OCI-LY3 (cell line): Measurements from ENCODE around the gene LY6G6C.

ENCODE experiments used
- EZH2phosphoT487 ChIP-seq: fragments of 200-600 bp; shearing (Covaris generic); IDR thresholded peaks from 2 replicates; pipeline ENCODE4 v1.6.1; 2018; ENCODE audit warnings: antibody characterized with exemption, mixed run types, low read depth
- TF ChIP-seq, protein P1 (sequence below): fragments of 200-600, 300-600 bp; sonication (generic); IDR thresholded peaks from 2 replicates; pipeline ENCODE4 v1.5.1; 2014; ENCODE audit warnings: antibody characterized with exemption, low read length, low read depth

DNA sequence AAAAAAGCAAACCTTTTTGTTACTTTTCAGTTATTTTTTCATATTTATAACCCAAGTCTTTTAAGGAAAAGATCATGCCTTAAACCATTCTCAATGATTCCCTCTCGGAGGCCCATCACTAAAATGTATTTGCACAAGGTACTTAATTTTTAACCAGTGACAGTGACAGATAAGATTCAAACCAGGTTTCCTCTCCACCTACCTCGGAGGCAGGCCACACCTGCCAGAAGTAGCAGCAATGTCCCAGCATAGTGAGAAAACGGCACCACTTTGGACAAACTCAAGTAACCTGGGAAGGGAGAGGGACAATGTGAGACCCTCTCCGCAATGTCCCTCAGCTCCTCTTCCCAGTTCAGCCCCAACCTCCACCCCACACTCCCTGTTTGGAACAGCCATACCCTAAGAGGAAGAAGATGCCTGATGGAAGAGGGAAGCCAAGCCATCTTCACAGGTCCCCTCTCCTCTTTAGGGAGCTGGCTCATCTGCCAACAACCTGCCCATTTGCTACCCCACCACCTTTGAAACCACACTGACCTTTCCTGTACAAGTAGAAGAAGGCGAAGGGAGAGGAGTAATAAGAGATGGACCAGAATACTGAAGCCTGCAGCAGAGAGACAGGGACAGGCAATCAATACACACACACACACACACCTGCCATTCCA, 20.7 kb downstream of the LY6G6C start:
- TF ChIP-seq, protein P1, sequence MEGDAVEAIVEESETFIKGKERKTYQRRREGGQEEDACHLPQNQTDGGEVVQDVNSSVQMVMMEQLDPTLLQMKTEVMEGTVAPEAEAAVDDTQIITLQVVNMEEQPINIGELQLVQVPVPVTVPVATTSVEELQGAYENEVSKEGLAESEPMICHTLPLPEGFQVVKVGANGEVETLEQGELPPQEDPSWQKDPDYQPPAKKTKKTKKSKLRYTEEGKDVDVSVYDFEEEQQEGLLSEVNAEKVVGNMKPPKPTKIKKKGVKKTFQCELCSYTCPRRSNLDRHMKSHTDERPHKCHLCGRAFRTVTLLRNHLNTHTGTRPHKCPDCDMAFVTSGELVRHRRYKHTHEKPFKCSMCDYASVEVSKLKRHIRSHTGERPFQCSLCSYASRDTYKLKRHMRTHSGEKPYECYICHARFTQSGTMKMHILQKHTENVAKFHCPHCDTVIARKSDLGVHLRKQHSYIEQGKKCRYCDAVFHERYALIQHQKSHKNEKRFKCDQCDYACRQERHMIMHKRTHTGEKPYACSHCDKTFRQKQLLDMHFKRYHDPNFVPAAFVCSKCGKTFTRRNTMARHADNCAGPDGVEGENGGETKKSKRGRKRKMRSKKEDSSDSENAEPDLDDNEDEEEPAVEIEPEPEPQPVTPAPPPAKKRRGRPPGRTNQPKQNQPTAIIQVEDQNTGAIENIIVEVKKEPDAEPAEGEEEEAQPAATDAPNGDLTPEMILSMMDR = no peak
- TF ChIP-seq EZH2phosphoT487 = no peak
